Measurements from ENCODE around the gene BTBD2. TPM values are rescaled to one million over a fixed set of nuclear protein-coding genes. Genes with fewer than 3 reads are reported as not detected.

BTBD2 gene
- total and polyA plus RNA-seq, 4 experiments from 2014 or later, result 2.8 to 59.4 (median 29.4) TPM

DNA sequence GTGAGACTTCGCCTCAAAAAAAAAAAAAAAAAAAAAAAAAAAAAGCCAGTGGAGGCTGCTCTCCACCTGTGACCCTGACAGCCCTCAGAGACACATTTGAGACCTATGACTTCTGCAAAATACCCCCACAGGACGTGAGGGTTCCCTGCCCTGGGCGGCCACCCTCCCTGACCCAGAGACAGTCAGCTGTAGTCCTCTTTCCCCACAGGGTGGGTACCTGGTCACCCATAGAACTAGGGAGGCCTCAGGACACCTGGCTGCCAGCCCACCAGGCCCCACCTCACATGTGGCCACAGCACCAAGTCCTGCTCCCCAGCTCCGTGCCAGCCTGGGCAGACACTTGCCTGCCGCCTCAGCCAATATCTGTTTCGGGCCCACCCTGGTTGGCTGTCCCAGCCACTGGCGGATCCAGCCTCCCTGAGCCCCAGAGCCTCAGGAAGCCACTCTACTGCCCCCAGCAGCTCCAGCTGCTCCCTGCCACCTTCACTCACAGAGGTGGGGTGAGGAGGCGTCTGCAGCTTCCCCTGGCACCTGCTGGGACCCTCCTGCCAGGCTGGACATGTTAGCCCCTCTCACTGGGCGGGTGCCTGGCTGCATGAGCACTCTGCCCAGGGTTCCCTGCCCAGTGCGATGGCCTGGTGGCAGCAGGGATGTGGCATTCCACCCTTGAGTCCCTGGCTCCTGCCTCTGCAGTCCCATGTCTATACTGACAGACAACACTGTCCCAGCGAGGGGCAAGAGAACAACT, 28.6 kb upstream of the BTBD2 start:
- DNase-seq, result peak in 2 of 5 donors; percentile 39 to 55
- intact Hi-C loops (cut with micrococcal nuclease), result loop anchor here (2.0 to 5.0 kb wide), 3 partner anchors 17 to 108 kb away; partner anchors contain the start of gene AP3D1
- H3K4me3 Mint-ChIP-seq, result peak overlapping the region in 4 of 8 donors; percentile 17 to 64 (median 34)
- Histone ChIP-seq H3K4me1 (ENCODE audit: insufficient read depth, low read length) (peaks cover 84% of the 10 kb centered on the region), H3K27ac (ENCODE audit: low read depth, low read length) (peak overlapping the region; percentile 54), H3K9me3 (ENCODE audit: control insufficient read depth in 1 of 2, low read length in 2 of 2) (no peaks in the 10 kb centered on the region), H3K27me3 (ENCODE audit: insufficient read depth, low read length) (no peaks in the 10 kb centered on the region), H3K4me3 (ENCODE audit: low read length in 2 of 2) (no peak overlapping the region), H3K36me3 (ENCODE audit: insufficient read depth, low read length) (peaks cover 60% of the 10 kb centered on the region)
- H3K4me1 Mint-ChIP-seq, result peaks cover 9 to 66% (median 38%) of the 10 kb centered on the region in 4 donors
- peak overlapping the region; percentile 92 to 98 (median 96) for H3K27ac Mint-ChIP-seq
- ChIA-PET CTCF (ENCODE audit: partially characterized antibody) (no interaction called here), POLR2A (ENCODE audit: partially characterized antibody) (interaction anchor here (0.7 to 8.4 kb wide), 8 partner anchors 6 to 230 kb away, joined by 3 to 124 read pairs (median 22); partner anchors contain the start of gene MKNK2)
- peaks cover 0 to 4% (median 0%) of the 10 kb centered on the region in 8 donors for H3K9me3 Mint-ChIP-seq
- H3K27me3 Mint-ChIP-seq, result no peaks in the 10 kb centered on the region
- peaks cover 0 to 42% of the 10 kb centered on the region in 2 donors for H3K36me3 Mint-ChIP-seq

DNA sequence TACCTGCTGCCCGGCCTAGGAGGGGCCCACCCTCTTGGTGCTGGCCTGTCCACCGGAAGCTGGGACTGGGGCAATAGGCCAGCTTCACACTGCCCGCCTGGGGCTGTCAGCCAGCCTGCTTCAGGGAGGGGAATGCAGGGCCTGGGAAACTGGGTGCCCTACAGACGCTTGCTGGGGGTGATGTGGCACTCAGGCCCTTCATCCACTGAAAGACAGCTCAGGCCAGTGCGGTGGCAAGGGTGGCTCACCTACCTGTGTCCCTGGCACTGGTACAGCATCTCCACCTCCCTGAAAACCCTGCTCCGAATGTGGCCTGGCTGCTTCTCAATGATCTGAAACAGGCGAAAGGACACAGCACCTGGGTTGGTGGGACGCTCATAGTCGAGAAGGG, 27.7 kb upstream of the BTBD2 start:
- CTCF ChIA-PET (ENCODE audit: partially characterized antibody), result interaction anchor here (0.8 to 2.0 kb wide), 5 partner anchors 19 to 116 kb away, joined by 3 to 10 read pairs (median 5); no protein-coding TSS in a partner anchor
- intact Hi-C loops (cut with micrococcal nuclease), result loop anchor here (2.0 to 5.0 kb wide), 3 partner anchors 18 to 109 kb away; partner anchors contain the start of gene AP3D1
- peaks cover 75% of the 10 kb centered on the region for H3K4me1 ChIP-seq (ENCODE audit: insufficient read depth, low read length)
- peaks cover 0 to 4% (median 0%) of the 10 kb centered on the region in 8 donors for H3K9me3 Mint-ChIP-seq
- no peaks in the 10 kb centered on the region for H3K27me3 ChIP-seq (ENCODE audit: insufficient read depth, low read length)
- H3K36me3 ChIP-seq (ENCODE audit: insufficient read depth, low read length), result peaks cover 60% of the 10 kb centered on the region
- H3K27ac Mint-ChIP-seq, result peak overlapping the region; percentile 92 to 98 (median 96)
- no peaks in the 10 kb centered on the region for H3K9me3 ChIP-seq (ENCODE audit: control insufficient read depth in 1 of 2, low read length in 2 of 2)
- H3K36me3 Mint-ChIP-seq, result peaks cover 0 to 45% of the 10 kb centered on the region in 2 donors
- peak overlapping the region; percentile 97 for H3K27ac ChIP-seq (ENCODE audit: low read depth, low read length)
- H3K4me3 ChIP-seq (ENCODE audit: low read length in 2 of 2), result no peak overlapping the region
- H3K4me1 Mint-ChIP-seq, result peaks cover 9 to 62% (median 35%) of the 10 kb centered on the region in 4 donors
- peak overlapping the region in 6 of 8 donors; percentile 31 to 68 (median 58) for H3K4me3 Mint-ChIP-seq
- POLR2A ChIA-PET (ENCODE audit: partially characterized antibody), result interaction anchor here (0.5 to 8.4 kb wide), 12 partner anchors 7 to 176 kb away, joined by 3 to 124 read pairs (median 14); partner anchors contain the start of gene MKNK2
- no peaks in the 10 kb centered on the region for H3K27me3 Mint-ChIP-seq
- DNase-seq, result no peak

DNA sequence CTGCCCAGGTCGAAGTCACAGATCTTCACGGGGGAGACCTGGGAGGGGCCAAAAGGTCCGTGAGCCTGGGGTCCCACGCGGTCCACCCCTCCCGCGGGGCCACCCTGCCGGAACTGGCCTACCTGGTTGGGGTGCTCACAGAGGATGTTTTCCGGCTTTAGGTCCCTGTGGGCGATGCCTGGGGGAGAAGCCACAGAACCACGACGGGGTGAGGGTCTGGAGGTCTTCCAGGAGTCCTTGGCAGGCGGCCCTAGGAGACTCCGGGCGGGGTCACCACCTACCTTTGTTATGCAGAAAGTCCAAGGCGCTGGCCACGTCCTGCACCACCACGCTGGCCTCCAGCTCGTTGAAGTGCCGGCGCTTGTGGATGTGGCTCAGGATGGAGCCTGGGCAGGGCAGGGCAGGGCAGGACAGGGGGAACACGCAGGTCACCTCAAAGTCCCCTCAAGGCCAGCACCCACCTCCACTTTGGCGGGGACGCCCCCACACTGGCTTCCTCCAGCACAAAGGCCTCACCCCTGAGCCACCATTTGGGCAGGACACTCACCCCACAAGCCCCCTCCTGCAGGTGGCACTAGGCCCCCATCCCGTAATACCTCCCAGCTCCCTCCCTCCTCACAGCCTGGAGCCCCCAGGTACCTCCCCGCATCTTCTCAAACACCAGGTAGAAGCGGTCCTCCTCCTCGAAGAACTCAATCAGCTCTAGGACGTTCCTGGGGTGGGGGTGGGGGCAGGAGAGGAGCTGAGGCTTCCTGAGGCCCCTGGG, 27.2 kb upstream of the BTBD2 start:
- Histone ChIP-seq H3K36me3 (ENCODE audit: insufficient read depth, low read length) (peaks cover 62% of the 10 kb centered on the region), H3K9me3 (ENCODE audit: control insufficient read depth in 1 of 2, low read length in 2 of 2) (no peaks in the 10 kb centered on the region), H3K27ac (ENCODE audit: low read depth, low read length) (peak overlapping the region; percentile 97), H3K4me1 (ENCODE audit: insufficient read depth, low read length) (peaks cover 69% of the 10 kb centered on the region), H3K4me3 (ENCODE audit: low read length in 2 of 2) (peak overlapping the region in 1 of 2 donors; percentile 57), H3K27me3 (ENCODE audit: insufficient read depth, low read length) (no peaks in the 10 kb centered on the region)
- Mint-ChIP-seq H3K36me3 (peaks cover 0 to 49% of the 10 kb centered on the region in 2 donors), H3K4me1 (peaks cover 9 to 59% (median 32%) of the 10 kb centered on the region in 4 donors), H3K27me3 (no peaks in the 10 kb centered on the region), H3K27ac (peak overlapping the region; percentile 92 to 98 (median 96)), H3K4me3 (peak overlapping the region; percentile 40 to 70 (median 60)), H3K9me3 (peaks cover 0 to 4% (median 0%) of the 10 kb centered on the region in 8 donors)
- ChIA-PET CTCF (ENCODE audit: partially characterized antibody) (interaction anchor here (0.8 to 2.0 kb wide), 10 partner anchors 10 to 115 kb away, joined by 3 to 10 read pairs (median 3); no protein-coding TSS in a partner anchor), POLR2A (ENCODE audit: partially characterized antibody) (interaction anchor here (0.5 to 8.4 kb wide), 23 partner anchors 7 to 433 kb away, joined by 3 to 124 read pairs (median 5); partner anchors contain the start of genes GADD45B and MKNK2)
- no peak for DNase-seq
- intact Hi-C loops (cut with micrococcal nuclease), result loop anchor here (1.0 to 5.0 kb wide), 4 partner anchors 8 to 110 kb away; partner anchors contain the start of gene AP3D1

DNA sequence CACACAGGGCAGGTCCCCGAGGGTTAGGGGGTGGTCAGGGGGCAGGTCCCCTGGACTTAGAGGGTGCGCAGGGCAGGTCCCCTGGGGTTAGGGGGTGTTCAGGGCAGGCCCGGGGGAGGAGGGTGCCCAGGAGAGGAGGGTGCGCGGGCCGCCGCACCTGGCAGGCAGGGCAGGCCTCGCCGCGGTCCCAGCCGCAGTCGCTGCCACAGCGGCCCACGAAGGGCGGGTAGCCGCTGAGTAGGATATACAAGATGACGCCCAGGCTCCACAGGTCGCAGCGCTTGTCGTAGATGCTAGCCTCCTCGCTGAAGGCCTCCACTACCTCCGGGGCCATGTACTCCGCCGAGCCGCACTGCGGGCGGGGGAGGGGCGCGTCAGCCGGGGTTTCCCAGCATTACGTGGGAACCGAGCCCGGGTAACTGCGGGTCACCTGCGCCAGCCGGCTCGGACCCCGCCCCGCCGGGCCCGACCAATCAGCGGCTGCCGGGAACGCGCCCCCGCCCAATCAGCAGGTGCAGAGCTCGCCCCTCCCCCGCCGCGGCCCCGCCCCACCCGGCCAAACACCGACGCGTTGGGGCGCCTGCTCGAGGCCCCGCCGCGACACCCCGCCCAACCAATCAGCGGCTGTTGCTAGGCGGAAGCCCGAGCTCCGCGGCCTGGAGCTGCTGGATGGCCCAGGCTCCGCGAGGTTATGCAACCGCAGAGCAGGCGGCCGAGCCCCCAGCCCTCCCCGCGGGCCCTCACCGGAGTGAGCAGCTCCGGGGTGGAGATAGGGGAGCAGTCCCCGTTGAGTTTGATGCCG, 26.4 kb upstream of the BTBD2 start:
- Histone ChIP-seq H3K4me1 (ENCODE audit: insufficient read depth, low read length) (peaks cover 61% of the 10 kb centered on the region), H3K36me3 (ENCODE audit: insufficient read depth, low read length) (peaks cover 56% of the 10 kb centered on the region), H3K27ac (ENCODE audit: low read depth, low read length) (peak overlapping the region; percentile 97), H3K4me3 (ENCODE audit: low read length in 2 of 2) (peak overlapping the region; percentile 36 to 57), H3K27me3 (ENCODE audit: insufficient read depth, low read length) (no peaks in the 10 kb centered on the region), H3K9me3 (ENCODE audit: control insufficient read depth in 1 of 2, low read length in 2 of 2) (no peaks in the 10 kb centered on the region)
- H3K27ac Mint-ChIP-seq, result peak overlapping the region; percentile 92 to 98 (median 96)
- H3K4me3 Mint-ChIP-seq, result peak overlapping the region; percentile 28 to 74 (median 60)
- H3K4me1 Mint-ChIP-seq, result peaks cover 9 to 51% (median 27%) of the 10 kb centered on the region in 4 donors
- ChIA-PET POLR2A (ENCODE audit: partially characterized antibody) (interaction anchor here (0.7 to 8.4 kb wide), 23 partner anchors 8 to 434 kb away, joined by 3 to 124 read pairs (median 6); partner anchors contain the start of genes GADD45B, MKNK2 and MOB3A), CTCF (ENCODE audit: partially characterized antibody) (interaction anchor here (0.8 to 2.0 kb wide), 9 partner anchors 10 to 112 kb away, joined by 3 to 10 read pairs (median 3); no protein-coding TSS in a partner anchor)
- intact Hi-C loops (cut with micrococcal nuclease), result loop anchor here (1.0 to 5.0 kb wide), 4 partner anchors 8 to 110 kb away; partner anchors contain the start of gene AP3D1
- DNase-seq, result peak; percentile 99 to 100 (median 99)
- no peaks in the 10 kb centered on the region for H3K27me3 Mint-ChIP-seq
- peaks cover 0 to 4% (median 0%) of the 10 kb centered on the region in 8 donors for H3K9me3 Mint-ChIP-seq
- peaks cover 0 to 44% of the 10 kb centered on the region in 2 donors for H3K36me3 Mint-ChIP-seq

DNA sequence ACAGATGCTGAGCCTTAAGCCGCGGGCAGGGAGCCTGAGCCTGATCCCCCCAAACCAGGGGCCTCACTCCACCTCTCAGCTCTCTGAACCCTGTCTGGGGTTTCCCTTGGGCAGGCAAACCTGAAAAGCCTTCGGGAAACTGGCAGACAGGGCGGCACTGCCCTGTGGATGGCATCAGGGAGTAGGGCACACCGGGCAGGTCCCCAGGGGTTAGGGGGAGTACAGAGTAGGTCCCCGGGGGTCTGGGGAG, 25.8 kb upstream of the BTBD2 start:
- intact Hi-C loops (cut with micrococcal nuclease), result loop anchor here (5.0 kb wide), 1 partner anchor 111 kb away; the partner anchor contains the start of gene AP3D1
- Histone ChIP-seq H3K9me3 (ENCODE audit: control insufficient read depth in 1 of 2, low read length in 2 of 2) (no peaks in the 10 kb centered on the region), H3K27ac (ENCODE audit: low read depth, low read length) (peak overlapping the region; percentile 88), H3K27me3 (ENCODE audit: insufficient read depth, low read length) (no peaks in the 10 kb centered on the region), H3K4me1 (ENCODE audit: insufficient read depth, low read length) (peaks cover 56% of the 10 kb centered on the region), H3K4me3 (ENCODE audit: low read length in 2 of 2) (peak overlapping the region; percentile 36 to 43), H3K36me3 (ENCODE audit: insufficient read depth, low read length) (peaks cover 51% of the 10 kb centered on the region)
- POLR2A ChIA-PET (ENCODE audit: partially characterized antibody), result interaction anchor here (0.7 to 8.4 kb wide), 11 partner anchors 9 to 54 kb away, joined by 3 to 124 read pairs (median 6); partner anchors contain the start of genes MKNK2 and MOB3A
- Mint-ChIP-seq H3K27ac (peak overlapping the region; percentile 90 to 98 (median 92)), H3K9me3 (peaks cover 0 to 4% (median 0%) of the 10 kb centered on the region in 8 donors), H3K4me1 (peaks cover 9 to 48% (median 25%) of the 10 kb centered on the region in 4 donors), H3K27me3 (no peaks in the 10 kb centered on the region), H3K4me3 (peak overlapping the region in 4 of 8 donors; percentile 28 to 74 (median 38)), H3K36me3 (peaks cover 0 to 41% of the 10 kb centered on the region in 2 donors)
- no peak for DNase-seq
- CTCF ChIA-PET (ENCODE audit: partially characterized antibody), result interaction anchor here (1.6 to 2.0 kb wide), 2 partner anchors 21 to 42 kb away, joined by 3 to 8 read pairs; no protein-coding TSS in a partner anchor
